ENCODE data around the gene SCAPER.
A peak's percentile ranks its signal among the peaks of the same experiment; 100 is the strongest.

SCAPER gene

DNA sequence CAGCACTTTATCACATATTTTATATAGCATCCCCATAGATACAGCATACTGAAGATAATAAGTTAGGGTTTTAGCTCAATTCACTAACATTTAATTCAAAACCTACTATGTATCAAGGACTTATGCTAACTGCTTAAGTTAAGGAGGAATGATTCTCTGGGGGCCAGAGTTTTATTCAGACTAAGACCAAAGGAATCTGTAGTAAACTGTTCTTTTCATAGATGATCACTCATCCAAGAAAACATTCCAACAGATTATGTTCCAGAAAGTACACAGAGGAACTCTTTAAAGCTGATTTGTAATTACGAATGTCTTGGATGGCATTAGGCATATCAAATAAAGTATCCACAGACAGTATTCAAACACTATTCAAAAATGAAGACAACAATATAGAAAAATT lies 226.4 kb downstream of the SCAPER start:
- peak; percentile 6 to 15 for DNase-seq (ENCODE audit: low read depth in 2 of 2)

- DNase-seq (ENCODE audit: low read depth in 2 of 2): peak; percentile 23 to 33
These were observed 230.3 kb downstream of the SCAPER start for GRCh38 chr15:76674883-76675282.

DNA sequence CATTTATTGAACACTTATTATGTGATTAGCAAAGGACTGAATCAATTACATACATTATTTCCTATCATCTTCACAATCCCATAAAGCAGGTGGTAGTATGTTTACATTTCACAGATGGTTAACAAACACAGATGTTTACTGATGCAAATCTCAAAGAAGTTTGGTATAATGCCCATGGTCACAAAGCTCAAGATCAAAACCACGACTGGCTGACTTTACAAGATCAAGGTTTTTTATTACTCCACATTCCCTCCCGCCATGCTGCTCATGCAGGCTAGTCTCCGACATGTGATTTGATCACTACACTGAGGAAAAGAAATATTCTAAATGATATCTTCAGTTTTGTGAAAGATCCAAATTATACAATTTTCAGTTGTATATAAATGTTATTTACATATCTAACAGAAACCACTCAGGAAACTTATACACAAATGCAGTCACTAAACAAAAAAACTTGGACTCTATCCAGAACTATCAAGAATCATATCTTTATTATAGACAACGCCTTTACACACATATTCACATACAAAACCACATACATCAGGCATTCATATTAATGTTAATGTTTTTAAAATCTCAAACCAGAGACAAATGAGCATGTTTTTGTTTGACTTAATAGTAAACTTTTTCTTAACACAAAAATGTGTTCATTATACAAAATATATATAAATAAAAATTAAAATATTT lies 235.5 kb downstream of the SCAPER start:
- DNase-seq (ENCODE audit: low read depth in 2 of 2): no peak

GRCh38 chr15:76668900-76669299 lies 236.2 kb downstream of the SCAPER start:
- no peak for DNase-seq (ENCODE audit: low read depth in 2 of 2)

- DNase-seq (ENCODE audit: low read depth in 2 of 2): no peak
These were observed 237.0 kb downstream of the SCAPER start for GRCh38 chr15:76667943-76668715.

DNA sequence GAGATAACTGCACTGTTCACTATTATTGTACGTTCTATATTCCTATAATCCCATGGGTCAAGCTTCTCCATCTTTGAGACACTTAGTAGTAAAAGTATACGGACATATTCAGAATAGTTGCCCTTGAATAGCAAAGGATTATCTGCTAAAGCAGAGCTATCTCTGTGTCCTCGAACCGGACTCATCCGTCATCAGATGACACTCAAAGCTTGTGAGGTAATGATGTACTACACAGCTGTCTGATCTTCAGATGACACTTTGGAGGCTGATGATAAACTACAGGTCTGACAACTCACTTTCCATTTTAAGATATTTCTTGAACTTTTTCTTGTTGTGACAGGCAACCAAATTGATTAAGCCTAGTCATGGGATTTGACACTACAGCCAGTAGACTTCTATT lies 240.2 kb downstream of the SCAPER start:
- no peak for DNase-seq (ENCODE audit: low read depth in 2 of 2)

GRCh38 chr15:76664411-76664810 lies 240.7 kb downstream of the SCAPER start:
- DNase-seq (ENCODE audit: low read depth in 2 of 2): no peak

- DNase-seq (ENCODE audit: low read depth in 2 of 2): no peak
These were observed 241.6 kb downstream of the SCAPER start for GRCh38 chr15:76663529-76663928.

DNA sequence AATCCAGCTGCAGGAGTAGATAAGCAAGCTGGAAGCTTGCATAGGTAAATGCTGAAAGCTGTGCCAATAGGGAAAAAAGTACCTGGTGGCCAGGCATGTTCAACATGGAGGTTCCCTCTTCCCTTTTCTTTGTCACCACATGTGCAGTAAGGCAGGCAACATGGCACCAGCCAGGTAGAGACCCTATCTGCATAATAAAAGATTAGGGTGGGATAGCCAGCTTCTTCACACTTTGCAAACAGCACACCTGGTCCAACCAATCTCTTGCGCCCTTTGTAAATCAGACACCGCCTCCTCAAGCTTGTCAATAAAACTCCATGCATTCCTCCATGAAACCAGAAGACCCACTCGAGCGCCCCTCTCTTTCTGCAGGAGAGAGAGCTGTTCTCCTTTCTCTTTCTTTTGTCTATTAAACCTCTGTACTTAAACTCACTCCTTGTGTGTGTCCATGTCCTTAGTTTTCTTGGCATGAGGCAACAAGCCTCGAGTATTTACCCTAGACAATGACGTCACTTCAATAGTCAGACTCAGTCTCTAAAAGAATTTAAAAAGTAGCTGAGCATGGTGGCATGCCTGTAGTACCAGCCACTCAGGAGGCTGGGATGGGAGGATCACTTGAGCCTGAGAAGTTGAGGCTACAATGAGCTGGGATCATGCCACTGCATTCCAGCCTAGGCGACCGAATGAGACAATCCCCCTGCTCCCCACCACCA lies 256.3 kb downstream of the SCAPER start:
- DNase-seq (ENCODE audit: low read depth in 2 of 2): no peak

DNA sequence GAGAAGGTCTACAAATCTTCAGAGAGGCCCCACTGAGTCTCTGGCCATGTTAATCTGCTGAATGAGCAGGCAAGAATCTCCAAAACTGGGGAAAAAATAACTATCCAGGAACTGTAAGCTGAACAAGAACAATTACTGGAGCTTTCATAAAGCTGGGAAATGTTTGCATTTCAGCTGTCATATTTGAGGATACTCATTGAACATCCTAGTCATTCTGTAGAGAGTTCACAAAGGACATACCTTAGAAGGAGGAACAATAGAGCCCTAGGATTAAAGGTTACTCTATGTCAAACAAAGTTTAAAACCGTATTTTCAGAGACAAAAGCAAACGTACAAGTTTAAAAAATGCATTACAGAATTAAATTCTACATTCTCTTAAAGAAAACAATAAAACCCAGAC lies 257.5 kb downstream of the SCAPER start:
- no peak for DNase-seq (ENCODE audit: low read depth in 2 of 2)

- DNase-seq (ENCODE audit: low read depth in 2 of 2): no peak
These were observed 260.5 kb downstream of the SCAPER start for GRCh38 chr15:76644646-76645045.

DNA sequence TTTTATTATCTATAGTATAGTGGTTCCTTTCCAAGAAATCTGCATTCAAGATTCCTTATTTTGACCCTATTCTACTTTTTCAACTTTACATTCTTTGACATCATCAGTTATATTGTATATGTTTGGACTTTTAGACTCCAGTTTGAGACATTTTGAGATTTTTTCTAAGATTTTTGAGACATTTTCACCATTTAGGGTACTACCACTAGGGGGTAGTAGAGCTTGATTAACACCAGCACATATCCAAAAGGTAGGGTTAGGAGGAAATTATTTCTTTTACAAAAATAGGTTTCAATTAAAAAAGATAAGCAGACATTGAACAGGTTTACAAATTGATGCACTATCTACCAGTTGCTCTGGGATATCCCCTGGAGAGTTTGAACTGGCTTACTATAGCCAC lies 262.5 kb downstream of the SCAPER start:
- no peak for DNase-seq (ENCODE audit: low read depth in 2 of 2)

DNA sequence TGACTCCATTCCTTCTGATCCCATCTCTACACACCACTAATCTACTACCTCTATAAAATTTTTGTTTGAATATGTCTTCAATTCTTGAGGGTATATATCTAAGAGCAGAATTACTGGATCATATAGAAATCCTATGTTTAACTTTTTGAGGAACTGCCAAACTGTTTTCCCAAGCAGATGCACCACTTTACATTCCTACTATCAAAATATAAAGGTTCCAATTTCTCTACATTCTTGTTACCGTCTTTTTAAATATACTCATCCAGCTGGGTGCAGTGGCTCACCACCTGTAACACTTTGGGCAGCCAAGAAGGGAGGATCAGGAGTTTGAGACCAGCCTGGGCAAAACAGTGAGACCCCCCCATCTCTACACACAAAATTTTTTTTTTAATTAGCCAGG lies 268.0 kb downstream of the SCAPER start:
- DNase-seq (ENCODE audit: low read depth in 2 of 2): no peak

GRCh38 chr15:76636059-76636458 lies 269.1 kb downstream of the SCAPER start:
- no peak for DNase-seq (ENCODE audit: low read depth in 2 of 2)

- no peak for DNase-seq (ENCODE audit: low read depth in 2 of 2)
These were observed 278.5 kb downstream of the SCAPER start for GRCh38 chr15:76626611-76627010.

- no peak for DNase-seq (ENCODE audit: low read depth in 2 of 2)
These were observed 279.9 kb downstream of the SCAPER start for GRCh38 chr15:76625267-76625666.

GRCh38 chr15:76614725-76615124 lies 290.4 kb downstream of the SCAPER start:
- DNase-seq (ENCODE audit: low read depth in 2 of 2): no peak

DNA sequence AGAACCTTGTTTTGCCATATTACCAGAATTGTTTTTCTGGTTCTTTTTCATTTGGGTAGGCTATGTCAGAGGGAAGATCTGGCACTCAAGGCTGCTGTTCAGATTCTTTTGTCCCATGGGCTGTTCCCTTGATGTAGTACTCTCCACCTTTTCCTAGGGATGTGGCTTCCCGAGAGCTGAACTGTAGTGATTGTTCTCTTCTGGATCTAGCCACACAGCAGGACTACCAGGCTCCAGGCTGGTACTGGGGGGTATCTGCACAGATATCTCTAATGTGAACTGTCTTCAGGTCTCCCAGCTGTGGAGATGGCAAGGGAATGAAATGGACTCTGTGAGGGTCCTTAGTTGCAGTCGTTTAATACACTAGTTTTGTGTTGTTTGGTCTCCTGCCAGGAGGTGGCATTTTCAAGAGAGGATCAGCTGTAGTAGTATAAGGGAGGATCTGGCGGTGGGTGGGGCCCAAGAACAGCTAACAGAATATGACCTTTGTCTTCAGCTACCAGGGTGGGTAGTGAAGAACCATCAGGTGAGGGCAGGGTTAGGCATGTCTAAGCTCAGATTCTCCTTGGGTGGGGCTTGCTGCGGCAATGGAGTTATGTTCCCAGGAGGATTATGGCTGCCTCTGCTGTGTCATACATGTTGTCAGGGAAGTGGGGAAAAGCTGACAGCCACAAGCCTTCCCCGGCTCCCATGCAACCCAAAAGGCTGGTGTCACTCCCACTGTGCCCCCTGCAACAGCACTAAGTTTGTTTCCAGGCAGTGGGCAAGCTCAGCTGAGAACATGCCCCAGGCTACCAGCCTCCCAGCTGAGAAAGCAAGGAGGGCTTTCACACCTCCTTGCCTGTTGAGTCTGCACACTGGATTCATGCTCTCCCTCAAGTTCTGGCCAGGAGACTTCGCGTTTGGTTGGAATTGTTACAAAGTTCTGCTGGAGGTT lies 316.1 kb downstream of the SCAPER start:
- no peak for DNase-seq (ENCODE audit: low read depth in 2 of 2)

- DNase-seq (ENCODE audit: low read depth in 2 of 2): no peak
These were observed 319.6 kb downstream of the SCAPER start for GRCh38 chr15:76585576-76585897.

GRCh38 chr15:76584868-76585575 lies 320.1 kb downstream of the SCAPER start:
- DNase-seq (ENCODE audit: low read depth in 2 of 2): no peak

DNA sequence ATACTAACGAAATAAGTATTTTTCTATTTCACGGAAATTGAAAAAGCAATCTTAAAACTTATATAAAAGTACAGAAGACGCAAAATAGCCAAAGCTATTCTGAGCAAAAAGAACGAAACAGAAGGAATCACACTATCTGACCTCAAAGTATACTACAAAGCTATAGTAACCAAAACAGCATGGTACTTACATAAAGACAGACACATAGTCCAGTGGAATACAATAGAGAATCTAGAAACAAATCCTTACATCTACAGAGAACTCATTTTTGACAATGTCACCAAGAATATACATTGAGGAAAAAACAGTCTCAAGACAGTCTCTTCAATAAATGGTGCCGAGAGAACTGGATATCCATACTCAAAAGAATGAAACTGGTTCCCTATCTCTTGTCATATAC lies 322.6 kb downstream of the SCAPER start:
- no peak for DNase-seq (ENCODE audit: low read depth in 2 of 2)

All from fibroblast of skin of left quadriceps (primary cell).